ENCODE results near the gene CYP2D6. TPM values are rescaled to one million over a fixed set of nuclear protein-coding genes. Genes with fewer than 3 reads are reported as not detected.
"Not testable (repeated sequence)": the region's sequence is repeated elsewhere in the genome, so short reads cannot be mapped to it uniquely, and the experiment has no call there.

Gene CYP2D6
- total RNA-seq, 1 experiment from 2014 or later: 0.55 TPM

GRCh38 chr22:42145175-42145574 is 14.6 kb upstream of the CYP2D6 start:
- ATAC-seq: no peak
- POLR2A ChIA-PET (ENCODE audit: unreplicated experiment): no interaction called here
- H3K9ac ChIP-seq (ENCODE audit: low read length): no peak overlapping the region
- no peaks in the 10 kb centered on the region for H3K9me2 ChIP-seq (replicated peaks; ENCODE audit: low read length)
- no TSS peak for BruUV-seq (replicated peaks)
- intact Hi-C loops (cut with micrococcal nuclease): no loop called here
- no peak overlapping the region for H2AFZ ChIP-seq (ENCODE audit: low read length)
- H3F3A ChIP-seq (ENCODE audit: low read length, unreplicated experiment): no peaks in the 10 kb centered on the region
- no peak overlapping the region for H3K4me2 ChIP-seq (ENCODE audit: low read length)
- H3K27ac ChIP-seq (ENCODE audit: low read length): no peak overlapping the region
- H3K9me3 ChIP-seq (ENCODE audit: low read length): no peaks in the 10 kb centered on the region
- H3K4me1 ChIP-seq (ENCODE audit: insufficient read depth, low read length): no peaks in the 10 kb centered on the region
- DNase-seq: no peak
- H4K20me1 ChIP-seq (ENCODE audit: low read length): no peaks in the 10 kb centered on the region
- H3K79me2 ChIP-seq (ENCODE audit: low read length): no peaks in the 10 kb centered on the region
- H3K36me3 ChIP-seq (ENCODE audit: low read depth, low read length): no peaks in the 10 kb centered on the region
- no peak for TF ChIP-seq EZH2phosphoT487 (IDR thresholded peaks at IDR 0.05; ENCODE audit: borderline replicate concordance, low read length)
- TF ChIP-seq EZH2 (IDR thresholded peaks at IDR 0.05; ENCODE audit: low read length, unreplicated experiment): no peak
- TF ChIP-seq CTCF (conservative IDR thresholded peaks at IDR 0.05; ENCODE audit: low read depth, low read length): no peak
- H3K4me3 ChIP-seq (ENCODE audit: low read length): no peak overlapping the region
- H3K27me3 ChIP-seq (ENCODE audit: low read length): no peaks in the 10 kb centered on the region
- CTCF ChIA-PET: no interaction called here

GRCh38 chr22:42143859-42144822 is 13.5 kb upstream of the CYP2D6 start:
- H3K4me1 ChIP-seq (ENCODE audit: insufficient read depth, low read length); H3K27ac ChIP-seq (ENCODE audit: low read length); H3F3A ChIP-seq (ENCODE audit: low read length, unreplicated experiment); intact Hi-C loops (cut with micrococcal nuclease); H3K9me2 ChIP-seq (replicated peaks; ENCODE audit: low read length); H3K9me3 ChIP-seq (ENCODE audit: low read length); H3K27me3 ChIP-seq (ENCODE audit: low read length); H3K36me3 ChIP-seq (ENCODE audit: low read depth, low read length); DNase-seq; H3K4me3 ChIP-seq (ENCODE audit: low read length); ATAC-seq; H3K9ac ChIP-seq (ENCODE audit: low read length); CTCF ChIA-PET; H3K4me2 ChIP-seq (ENCODE audit: low read length); H2AFZ ChIP-seq (ENCODE audit: low read length); POLR2A ChIA-PET (ENCODE audit: unreplicated experiment); BruUV-seq (replicated peaks); H3K79me2 ChIP-seq (ENCODE audit: low read length); H4K20me1 ChIP-seq (ENCODE audit: low read length): not testable (repeated sequence)

- Histone ChIP-seq H3K4me2 (ENCODE audit: low read length) (no peak overlapping the region), H3K27ac (ENCODE audit: low read length) (no peak overlapping the region), H3F3A (ENCODE audit: low read length, unreplicated experiment) (no peaks in the 10 kb centered on the region), H4K20me1 (ENCODE audit: low read length) (no peaks in the 10 kb centered on the region), H3K79me2 (ENCODE audit: low read length) (no peaks in the 10 kb centered on the region), H3K4me1 (ENCODE audit: insufficient read depth, low read length) (no peaks in the 10 kb centered on the region), H3K9me3 (ENCODE audit: low read length) (no peaks in the 10 kb centered on the region), H3K9me2 (replicated peaks; ENCODE audit: low read length) (no peaks in the 10 kb centered on the region), H3K4me3 (ENCODE audit: low read length) (no peak overlapping the region), H3K27me3 (ENCODE audit: low read length) (no peaks in the 10 kb centered on the region), H3K36me3 (ENCODE audit: low read depth, low read length) (no peaks in the 10 kb centered on the region), H3K9ac (ENCODE audit: low read length) (no peak overlapping the region), H2AFZ (ENCODE audit: low read length) (no peak overlapping the region)
- ChIA-PET POLR2A (ENCODE audit: unreplicated experiment) (no interaction called here), CTCF (no interaction called here)
- ATAC-seq (no peak), DNase-seq (no peak)
- TF ChIP-seq EZH2 (IDR thresholded peaks at IDR 0.05; ENCODE audit: low read length, unreplicated experiment) (no peak), CTCF (conservative IDR thresholded peaks at IDR 0.05; ENCODE audit: low read depth, low read length) (no peak), EZH2phosphoT487 (IDR thresholded peaks at IDR 0.05; ENCODE audit: borderline replicate concordance, low read length) (no peak)
- intact Hi-C loops (cut with micrococcal nuclease): no loop called here
- no TSS peak for BruUV-seq (replicated peaks)
Measured at GRCh38 chr22:42142771-42143461, 12.3 kb upstream of the CYP2D6 start.

GRCh38 chr22:42141307-42142057 is 10.9 kb upstream of the CYP2D6 start:
- ATAC-seq; H3K4me2 ChIP-seq (ENCODE audit: low read length); H4K20me1 ChIP-seq (ENCODE audit: low read length); H2AFZ ChIP-seq (ENCODE audit: low read length); H3K36me3 ChIP-seq (ENCODE audit: low read depth, low read length); H3K79me2 ChIP-seq (ENCODE audit: low read length); intact Hi-C loops (cut with micrococcal nuclease); H3K9me3 ChIP-seq (ENCODE audit: low read length); H3K4me3 ChIP-seq (ENCODE audit: low read length); H3K27me3 ChIP-seq (ENCODE audit: low read length); H3K4me1 ChIP-seq (ENCODE audit: insufficient read depth, low read length); BruUV-seq (replicated peaks); H3F3A ChIP-seq (ENCODE audit: low read length, unreplicated experiment); POLR2A ChIA-PET (ENCODE audit: unreplicated experiment); H3K9me2 ChIP-seq (replicated peaks; ENCODE audit: low read length); H3K9ac ChIP-seq (ENCODE audit: low read length); DNase-seq; H3K27ac ChIP-seq (ENCODE audit: low read length); CTCF ChIA-PET: not testable (repeated sequence)
